GM19035 (cell line): ENCODE results near the gene SNX25.
A peak's percentile ranks its signal among the peaks of the same experiment; 100 is the strongest.
"Not testable (repeated sequence)": the region's sequence is repeated elsewhere in the genome, so short reads cannot be mapped to it uniquely, and the experiment has no call there.

ENCODE experiments used
- ATAC-seq: cut with Tn5 transposase; IDR thresholded peaks from one replicate; pipeline ENCODE4 v1.9.1; 2021; ENCODE audit not compliant: unreplicated experiment

SNX25 gene

DNA sequence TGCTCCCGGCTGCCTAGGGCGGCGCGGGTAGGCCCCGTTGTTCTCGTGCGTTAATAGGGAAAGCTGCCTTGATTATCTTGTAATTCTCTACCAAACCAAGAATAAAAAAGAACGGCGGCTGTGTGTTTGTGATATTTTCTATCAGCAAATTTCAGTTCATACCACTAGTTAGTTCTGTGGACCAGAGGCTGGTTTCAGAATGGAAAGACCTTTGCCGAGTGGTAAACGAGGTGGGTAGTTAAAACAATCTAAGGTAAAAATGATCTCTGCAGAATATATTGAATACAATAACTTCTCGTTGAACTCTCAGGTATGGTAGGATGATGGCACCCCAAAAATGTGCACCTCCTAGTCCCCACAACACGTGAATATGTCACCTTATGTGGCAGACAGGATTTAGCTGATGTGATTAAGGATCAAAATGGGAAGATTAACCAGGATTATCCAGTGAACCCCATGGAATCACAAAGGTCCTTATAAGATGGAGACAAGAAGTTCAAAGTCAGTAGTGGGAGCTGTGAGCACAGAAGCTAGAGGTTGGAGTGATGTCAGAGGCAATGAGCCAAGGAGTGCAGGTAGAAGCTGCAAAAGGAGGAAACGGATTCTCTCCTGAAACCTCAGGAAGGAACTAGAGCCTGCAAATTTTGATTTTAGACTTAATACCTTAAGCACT is 5.0 kb upstream of the SNX25 start:
- ATAC-seq = no peak

DNA sequence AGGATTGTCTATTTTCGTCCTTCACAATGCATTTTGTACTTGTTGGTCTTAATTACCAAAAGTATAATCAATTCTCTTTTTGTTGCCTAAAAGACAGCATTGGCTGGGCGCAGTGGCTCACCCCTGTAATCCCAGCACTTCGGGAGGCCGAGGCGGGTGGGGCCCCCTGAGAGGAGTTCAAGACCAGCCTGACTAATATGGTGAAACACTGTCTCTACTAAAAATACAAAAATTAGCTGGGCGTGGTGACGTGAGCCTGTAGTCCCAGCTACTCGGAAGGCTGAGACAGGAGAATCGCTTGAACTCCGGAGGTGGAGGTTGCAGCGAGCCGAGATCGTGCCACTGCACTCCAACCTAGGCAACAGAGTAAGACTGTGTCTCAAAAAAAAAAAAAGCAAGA is 4.3 kb upstream of the SNX25 start:
- ATAC-seq = not testable (repeated sequence)

DNA sequence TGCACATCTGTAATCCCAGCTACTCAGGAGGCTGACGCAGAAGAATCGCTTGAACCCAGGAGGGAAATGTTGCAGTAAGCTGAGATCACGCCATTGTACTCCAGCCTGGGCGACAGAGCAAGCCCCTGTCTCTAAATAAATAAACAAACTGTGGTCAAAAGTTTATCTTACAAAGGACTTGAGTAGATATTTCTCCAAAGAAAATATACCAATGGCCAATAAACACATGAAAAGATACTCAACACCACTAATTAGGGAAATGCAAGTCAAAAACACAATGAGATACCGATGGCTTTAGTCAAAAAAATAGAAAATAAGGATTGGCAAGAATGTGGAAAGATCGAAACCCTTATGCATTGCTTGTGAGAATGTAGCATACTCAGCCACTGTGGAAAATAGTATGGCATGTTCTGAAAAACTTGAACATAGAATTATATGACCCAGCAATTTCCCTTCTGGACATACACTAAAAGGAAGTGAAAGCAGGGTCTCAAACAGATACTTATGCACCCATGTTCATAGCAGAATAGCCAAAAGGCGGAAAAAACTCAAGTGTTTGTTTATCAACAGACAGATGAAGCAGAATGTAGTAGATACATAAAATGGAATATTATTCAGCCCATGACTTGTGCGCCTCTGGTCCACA is 3.6 kb upstream of the SNX25 start:
- no peak for ATAC-seq

DNA sequence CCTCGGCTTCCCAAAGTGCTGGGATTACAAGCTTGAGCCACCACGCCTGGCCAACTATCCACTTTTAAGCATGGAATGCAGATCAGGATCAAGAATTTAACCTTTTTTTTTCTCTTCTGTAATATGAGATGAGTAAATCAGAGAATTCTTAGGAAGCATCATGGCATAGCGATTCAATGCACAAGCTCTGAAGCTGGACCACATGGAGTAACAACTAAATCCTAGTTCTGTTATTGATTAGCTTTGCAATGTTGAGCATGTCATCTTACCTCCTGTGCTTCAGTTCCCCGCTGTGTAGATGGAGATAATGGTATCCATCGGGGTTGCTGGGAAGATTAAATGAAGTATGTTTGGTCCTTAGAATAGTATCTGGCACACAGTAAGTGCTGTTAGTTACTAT is 1.9 kb upstream of the SNX25 start:
- no peak for ATAC-seq

DNA sequence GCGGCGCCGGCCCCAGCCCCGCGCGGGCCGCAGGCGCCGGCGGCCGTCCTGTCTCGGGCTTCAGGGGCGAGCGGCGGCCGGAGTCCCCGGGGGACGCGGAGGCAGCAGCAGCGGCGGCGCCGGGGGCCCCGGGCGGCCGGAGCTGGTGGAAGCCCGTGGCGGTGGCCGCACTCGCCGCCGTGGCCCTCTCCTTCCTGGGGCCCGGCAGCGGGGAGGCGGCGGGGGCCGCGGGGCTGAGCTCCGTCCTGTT is 379 bp downstream of the SNX25 start:
- ATAC-seq = peak; percentile 19

DNA sequence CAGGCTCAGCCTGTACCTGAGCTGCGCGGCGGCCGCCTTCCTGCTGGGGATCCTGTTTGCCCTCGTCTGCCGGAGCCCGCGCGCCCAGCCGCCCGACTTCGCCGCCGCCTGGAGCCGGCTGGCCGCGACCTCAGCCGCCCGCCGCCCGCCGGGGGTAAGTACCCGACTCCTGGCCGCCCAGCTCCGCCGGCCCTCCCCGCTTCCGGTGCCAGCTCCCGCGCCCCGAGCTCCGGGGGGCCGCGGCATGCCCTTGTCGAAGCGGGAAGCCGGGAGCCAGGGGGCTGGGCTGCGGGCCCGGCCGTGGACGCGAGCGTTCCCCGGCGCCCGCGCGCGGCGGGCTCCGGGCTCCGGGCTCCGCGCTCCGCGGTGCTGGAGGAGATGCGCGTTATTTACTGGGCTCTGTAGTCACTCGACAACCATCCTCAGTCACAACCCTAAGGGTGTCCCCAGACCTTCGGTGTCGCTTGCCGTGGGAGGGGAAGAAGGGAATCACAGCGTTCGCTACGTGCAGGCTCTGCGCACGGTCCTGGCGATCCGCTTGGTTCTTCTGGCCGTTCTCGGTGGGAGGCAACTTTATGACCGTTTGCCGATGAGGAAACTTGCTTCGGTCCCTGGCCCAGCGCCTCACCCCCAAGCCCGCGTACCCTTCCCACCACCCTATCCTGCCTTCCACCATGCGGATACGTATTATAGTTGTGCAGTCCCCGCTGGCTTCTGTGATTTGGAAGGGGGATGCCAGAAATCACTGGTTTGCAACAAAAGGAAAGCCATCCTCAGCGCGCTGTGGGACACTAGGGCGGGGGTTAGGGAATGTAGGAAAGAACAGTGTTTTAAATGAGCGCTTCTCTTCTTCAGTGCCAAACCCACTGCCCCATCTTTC is 944 bp downstream of the SNX25 start:
- peak; percentile 21 for ATAC-seq

DNA sequence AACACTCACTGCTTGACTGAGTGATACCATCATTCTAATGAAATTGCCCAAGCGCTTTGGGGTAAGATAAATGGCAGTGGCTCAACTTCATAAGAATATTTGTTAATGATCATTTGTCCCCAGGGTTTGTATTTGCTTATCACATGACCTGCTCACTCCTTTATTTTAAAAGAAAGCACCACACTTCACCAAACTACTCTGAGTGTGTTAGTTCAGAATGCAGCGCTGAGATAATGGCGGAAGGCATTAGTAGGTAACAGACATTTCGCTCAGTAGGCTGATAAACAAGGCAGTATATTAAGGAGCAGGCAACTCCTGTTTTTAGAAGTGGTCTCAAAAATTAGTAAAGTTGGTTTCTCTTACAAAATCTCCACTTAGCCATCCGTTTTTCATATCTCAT is 1.6 kb downstream of the SNX25 start:
- no peak for ATAC-seq

DNA sequence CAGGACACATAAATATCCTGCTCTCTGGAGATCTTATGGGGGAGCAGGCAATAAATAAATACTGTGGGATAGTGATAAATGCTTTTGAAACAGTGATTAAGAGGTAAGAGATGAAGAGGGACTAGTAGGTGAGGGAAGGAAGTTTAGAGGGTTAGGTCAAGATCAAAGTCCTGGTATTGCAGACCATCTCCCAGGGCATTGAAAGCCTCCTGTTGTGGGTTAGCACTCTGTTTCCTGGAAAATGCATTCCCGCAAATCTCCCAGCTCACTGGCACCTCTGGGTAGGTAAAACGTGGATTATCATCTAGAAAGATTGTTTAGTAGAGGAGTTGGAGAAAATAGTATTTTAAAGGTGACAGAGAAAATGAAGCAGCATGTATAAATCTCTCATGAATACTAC is 2.2 kb downstream of the SNX25 start:
- ATAC-seq = no peak

DNA sequence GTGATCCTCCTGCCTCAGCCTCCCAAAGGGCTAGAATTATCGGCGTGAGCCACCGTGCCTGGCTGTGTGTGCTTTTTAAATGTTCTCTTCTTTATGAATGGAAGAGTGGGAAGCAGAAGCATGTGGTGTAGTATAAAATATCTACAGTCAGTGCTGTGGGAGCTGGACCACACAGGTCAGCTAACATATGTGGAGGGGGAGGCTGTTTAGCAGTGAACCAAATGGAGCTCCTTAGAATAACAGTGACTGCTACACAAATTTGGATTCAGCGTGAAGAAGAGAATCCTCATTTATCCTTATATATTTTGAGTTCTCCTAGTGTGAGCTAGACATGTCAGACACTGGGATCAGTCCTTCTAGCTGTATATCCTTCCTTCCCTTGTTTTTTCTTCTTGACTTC is 3.2 kb downstream of the SNX25 start:
- ATAC-seq = no peak

DNA sequence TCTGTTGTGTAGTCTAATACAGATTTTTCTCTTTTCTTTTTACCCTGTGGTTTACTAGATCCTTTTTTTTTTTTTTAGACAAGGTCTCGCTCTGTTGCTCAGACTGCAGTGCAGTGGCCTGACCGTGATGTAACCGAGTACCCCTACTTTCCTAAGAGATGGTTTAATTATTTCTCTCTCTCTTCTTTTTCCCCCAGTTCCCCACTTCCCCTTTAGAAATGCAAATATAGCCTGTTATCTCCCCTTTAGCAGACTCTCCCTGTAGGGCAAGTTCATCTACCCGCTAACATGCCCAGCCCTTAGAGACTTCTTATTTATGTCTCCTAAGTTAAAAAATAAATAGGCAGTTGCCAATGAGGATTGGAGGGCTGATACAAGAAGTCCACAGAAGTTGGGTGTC is 4.5 kb downstream of the SNX25 start:
- peak; percentile 26 for ATAC-seq

DNA sequence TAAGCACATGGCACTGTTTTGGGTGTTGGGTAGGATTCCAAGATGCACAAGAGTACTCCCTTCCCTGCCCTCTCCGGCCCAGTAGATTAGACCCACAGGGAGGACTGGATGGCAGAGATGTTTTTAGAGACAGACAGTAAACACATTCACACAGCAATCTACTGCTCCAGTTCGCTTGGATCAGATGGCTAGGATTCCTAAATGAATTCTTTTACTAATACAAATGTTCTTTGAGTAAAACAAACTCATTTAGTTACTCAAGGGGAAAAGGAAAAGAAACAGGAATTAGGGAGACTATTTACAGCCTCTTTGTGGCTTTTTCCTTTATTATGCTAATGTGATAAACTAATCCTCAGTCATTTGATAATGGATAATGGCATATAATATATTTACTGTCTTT is 5.9 kb downstream of the SNX25 start:
- no peak for ATAC-seq

DNA sequence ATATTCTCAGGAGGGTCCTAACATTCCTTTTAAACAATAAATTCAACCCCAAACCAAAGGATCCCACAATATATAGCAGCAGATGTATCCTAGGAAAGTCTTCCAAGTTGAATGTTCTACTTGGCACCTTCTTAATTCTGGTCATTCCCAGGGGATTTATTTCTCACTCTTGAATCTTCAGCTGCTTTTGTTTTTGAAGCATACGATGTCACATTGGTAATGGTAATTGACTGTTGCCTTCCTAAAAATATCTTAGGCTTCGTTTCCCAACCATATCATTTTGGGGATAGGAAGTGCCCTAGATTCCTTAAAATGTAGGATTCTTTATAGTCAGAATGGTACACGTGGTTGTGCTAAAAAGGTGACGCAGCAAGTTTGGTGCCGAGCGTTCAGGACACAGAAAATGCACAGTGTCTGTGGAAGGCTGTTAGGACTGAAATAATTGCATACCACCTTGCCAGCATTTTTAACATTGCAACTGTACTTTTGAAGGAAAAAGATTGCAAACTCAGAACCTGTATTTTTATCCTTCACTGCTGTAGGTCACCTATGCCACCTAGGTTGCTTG is 8.1 kb downstream of the SNX25 start:
- ATAC-seq = no peak

DNA sequence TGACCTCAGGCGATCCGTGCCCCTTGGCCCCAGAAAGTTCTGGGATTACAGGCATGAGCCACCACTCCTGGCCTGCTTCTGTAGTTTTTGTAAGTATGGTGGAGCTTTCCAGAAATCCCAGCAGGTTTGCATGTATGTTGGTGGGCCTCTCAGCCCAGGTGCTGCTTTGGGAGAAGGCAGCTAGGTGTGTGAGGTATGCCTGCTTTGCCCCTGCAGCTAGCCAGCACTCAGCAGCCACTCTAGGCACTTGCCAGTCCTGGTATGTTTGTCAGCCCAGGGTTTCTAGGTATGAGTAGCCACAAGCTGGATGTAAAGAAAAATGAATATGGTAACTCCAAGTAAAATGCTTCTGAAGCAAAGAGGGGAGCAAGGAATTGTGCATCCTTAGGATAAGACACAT is 8.9 kb downstream of the SNX25 start:
- ATAC-seq = no peak

DNA sequence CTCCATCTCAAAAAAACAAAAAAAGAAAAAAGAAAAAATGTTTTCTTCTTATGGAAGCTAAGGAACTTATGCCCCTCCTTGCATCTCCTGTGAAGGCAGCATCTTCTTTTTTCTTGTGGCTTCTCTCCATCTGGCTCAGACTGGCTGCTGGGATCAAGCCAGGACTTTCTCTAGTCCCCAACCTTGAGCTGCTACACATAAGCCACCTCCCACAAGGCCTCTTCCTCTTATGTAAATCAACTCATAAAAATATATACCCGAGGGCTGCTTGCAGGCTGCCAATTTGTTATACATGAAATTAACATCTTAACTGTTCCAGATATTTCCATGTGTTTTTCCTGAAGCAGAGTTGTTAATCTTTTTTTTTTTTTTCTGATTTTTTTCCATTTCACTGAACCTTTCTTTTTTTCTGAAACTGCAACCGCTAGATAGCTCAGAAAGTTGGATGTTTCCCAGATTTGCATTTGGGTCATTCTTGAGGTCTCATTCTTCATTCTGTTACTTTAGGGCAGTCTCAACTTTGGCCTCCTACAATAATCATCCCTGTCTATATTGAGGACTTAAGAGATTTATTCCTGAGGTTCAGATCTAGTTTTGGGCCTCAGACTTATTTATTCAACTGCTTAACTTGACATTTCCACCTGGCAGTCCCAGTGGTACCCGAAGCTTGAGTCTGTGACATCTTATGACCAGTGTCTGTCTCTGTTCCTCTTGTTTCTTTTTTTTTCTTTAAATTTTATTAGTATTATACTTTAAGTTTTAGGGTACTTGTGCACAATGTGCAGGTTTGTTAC is 10.3 kb downstream of the SNX25 start:
- peak; percentile 79 for ATAC-seq

DNA sequence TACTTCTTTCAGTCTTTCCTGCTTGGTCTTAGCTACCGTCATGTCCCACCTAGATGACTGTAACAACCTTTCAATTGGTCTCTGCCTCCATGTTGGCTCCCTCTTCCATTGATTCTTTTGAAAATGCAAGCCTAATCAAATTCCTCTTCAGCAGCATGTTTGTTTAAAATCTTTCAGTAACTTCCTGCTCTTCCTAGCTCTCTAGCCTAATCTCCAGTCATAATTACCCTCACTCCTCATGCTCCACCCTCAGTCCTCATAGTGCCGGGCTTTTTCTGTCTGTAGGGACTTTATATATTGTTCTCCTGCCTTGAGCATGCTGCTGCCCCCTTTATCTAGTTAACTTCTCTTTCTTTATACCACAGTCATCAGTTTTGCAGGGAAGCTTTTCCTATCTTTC is 12.1 kb downstream of the SNX25 start:
- no peak for ATAC-seq

DNA sequence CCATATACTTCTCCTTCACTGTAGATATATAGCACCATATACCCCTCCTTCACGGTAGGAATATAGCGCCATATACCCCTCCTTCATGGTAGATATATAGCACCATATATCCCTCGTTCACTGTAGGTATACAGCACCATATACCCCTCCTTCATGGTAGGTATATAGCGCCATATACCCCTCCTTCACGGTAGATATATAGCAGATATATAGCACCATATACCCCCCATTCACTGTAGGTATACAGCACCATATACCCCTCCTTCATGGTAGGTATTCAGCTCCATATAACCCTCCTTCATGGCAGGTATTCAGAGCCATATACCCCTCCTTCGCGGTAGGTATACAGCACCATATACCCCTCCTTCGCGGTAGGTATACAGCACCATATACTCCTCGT is 12.5 kb downstream of the SNX25 start:
- no peak for ATAC-seq

DNA sequence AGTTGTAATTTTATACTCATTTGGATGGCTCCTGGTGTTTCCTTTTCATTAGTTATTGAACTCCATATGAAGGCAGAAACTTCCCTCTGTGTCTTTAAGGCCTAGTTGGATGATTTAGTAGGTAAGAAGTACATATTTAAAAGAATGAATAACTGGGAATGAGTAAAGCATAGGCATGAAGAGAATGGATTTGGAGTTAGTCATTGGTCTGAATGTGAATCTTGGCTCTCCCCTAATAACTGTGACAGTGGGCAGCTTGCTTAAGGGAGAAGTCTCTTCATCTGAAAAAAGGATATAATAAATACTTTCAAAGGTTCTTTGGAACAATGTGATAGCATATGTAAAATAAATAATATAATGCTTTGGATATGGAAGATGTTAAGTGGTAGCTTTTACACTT is 13.2 kb downstream of the SNX25 start:
- no peak for ATAC-seq

DNA sequence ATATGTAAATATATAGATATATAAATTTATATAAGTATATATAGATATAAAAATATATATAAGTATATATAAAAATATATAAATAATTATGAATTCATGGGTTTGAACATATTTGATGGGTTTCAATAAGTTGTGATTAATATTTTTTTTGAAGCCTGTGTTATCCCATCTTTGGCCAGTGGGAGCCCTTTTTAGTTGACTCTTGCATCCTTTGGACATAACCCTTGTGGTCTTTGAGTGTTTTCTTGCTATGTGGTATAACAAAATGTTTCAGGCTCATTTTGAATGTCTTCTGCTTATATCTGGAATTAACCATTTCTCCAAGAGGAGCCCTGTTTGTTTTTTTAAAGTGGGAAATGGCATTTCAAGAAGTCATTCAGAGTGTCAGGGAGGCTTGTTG is 15.2 kb downstream of the SNX25 start:
- no peak for ATAC-seq

DNA sequence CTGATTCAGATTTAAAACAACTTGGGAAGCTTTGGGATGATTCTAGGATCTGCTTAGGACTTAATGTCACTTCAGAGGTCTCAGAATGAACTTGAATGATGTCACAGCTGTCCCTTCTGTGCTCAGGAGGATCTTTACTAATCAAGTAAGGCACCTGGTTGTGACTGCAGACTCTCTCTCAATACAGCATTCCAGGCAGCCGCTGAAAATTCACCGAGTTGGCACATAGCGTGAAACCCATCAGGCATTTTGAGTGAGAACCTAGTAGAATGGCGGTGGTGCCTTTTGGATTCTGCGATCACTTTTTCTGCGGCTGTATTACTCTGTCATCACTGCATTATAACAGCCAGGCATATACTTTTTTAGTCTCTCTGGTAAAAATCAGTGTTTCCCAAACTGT is 16.5 kb downstream of the SNX25 start:
- ATAC-seq = no peak

DNA sequence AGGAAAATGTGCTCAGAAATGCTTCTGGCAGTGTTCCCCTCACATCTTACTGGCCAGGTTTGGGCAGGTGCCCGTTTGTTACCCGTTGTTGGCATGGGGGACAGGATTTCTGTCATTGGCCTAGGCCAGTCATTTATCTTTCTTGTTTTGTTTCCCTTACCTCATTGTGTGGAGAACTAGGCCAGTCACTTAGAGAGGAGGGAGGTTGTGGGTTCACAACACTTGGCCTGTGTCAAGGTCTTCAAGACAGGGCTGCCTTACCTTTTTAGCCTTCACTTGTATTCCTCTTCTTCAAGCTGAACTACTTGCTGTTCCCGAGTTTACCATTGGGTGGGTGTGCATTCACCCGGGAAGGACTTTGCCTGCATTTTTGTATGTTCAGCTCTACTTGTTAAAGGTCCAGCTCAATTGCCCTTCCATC is 17.7 kb downstream of the SNX25 start:
- no peak for ATAC-seq

DNA sequence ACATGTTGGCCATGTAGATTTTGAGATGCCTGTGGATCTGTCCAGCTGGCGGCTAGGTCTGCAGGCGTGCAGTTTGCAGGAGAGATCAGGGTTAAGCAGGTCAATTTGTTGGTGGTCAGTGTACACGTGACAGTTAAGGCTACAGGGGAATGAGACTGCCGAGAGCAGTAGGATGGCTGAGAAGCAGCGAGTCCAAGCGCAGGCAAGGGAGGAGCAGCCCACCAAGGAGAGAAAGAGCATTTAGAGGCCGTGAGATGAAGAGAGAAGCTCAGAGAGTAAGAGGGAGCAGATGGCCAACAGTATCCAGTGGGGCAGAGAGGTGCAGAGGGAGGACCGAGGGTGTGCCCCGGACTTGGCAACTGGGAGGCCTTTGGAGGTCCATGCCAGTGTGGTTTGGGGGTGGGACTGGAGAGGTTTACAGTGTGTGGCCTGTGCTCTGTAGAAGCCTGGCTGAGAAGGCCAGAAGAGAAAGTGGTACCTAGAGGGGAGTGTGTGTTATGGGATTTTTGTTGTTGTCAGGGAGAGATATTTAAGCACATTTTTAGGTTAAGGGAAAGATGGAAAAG is 18.4 kb downstream of the SNX25 start:
- no peak for ATAC-seq
